Endothelial cell of umbilical vein (primary cell): Measurements from ENCODE around the gene CCNG2.

Experiments
- CTCF ChIP-seq, 2 donors: IDR thresholded peaks; 1 replicate in 1 of 2; 2 replicates in 1 of 2; pipeline ENCODE4 v1.5.1; 2011; ENCODE audit warnings: low read length in 2 of 2, mild to moderate bottlenecking in 2 of 2, moderate library complexity in 2 of 2, control low read depth in 1 of 2, inconsistent platforms in 1 of 2, low read depth in 1 of 2; ENCODE audit not compliant: insufficient read depth in 1 of 2; ENCODE audit errors: extremely low read depth in 1 of 2
- EZH2 ChIP-seq: IDR thresholded peaks from 2 replicates; pipeline ENCODE4 v1.6.1; 2012; ENCODE audit warnings: borderline replicate concordance, low read depth, mild to moderate bottlenecking, moderate library complexity, low read length, inconsistent platforms; ENCODE audit not compliant: severe bottlenecking
- FOS ChIP-seq: IDR thresholded peaks from 2 replicates; pipeline ENCODE4 v1.6.1; 2011; ENCODE audit warnings: mild to moderate bottlenecking, low read length, moderate library complexity, borderline replicate concordance; ENCODE audit not compliant: insufficient read depth
- GATA2 ChIP-seq: IDR thresholded peaks from 2 replicates; pipeline ENCODE4 v1.7.0; 2011; ENCODE audit warnings: low read depth, mild to moderate bottlenecking, moderate library complexity, mixed read lengths, low read length; ENCODE audit not compliant: insufficient read length, insufficient read depth
- MAX ChIP-seq: IDR thresholded peaks from 2 replicates; pipeline ENCODE4 v1.6.1; 2011; ENCODE audit not compliant: insufficient read depth, insufficient read length
- MYC ChIP-seq: IDR thresholded peaks from one replicate; pipeline ENCODE4 v1.6.1; 2011; ENCODE audit warnings: mild to moderate bottlenecking, low read depth, low read length
- POLR2A ChIP-seq: IDR thresholded peaks from 2 replicates; pipeline ENCODE4 v1.6.1; 2012; ENCODE audit warnings: low read depth, mild to moderate bottlenecking, control low read depth, low read length
- POLR2AphosphoS5 ChIP-seq: IDR thresholded peaks from 2 replicates; pipeline ENCODE4 v1.6.1; 2012; ENCODE audit warnings: low read depth, mild to moderate bottlenecking, control low read depth, low read length, moderate library complexity; ENCODE audit not compliant: insufficient read depth

GRCh38 chr4:77117721-77118120, 39.3 kb upstream of the CCNG2 start:
- TF ChIP-seq POLR2A (no peak), CTCF (IDR thresholded peaks at IDR 0.05; ENCODE audit: extremely low read depth in 1 of 2, insufficient read depth in 1 of 2, low read depth in 1 of 2, low read length in 2 of 2) (no peak), MYC (no peak), MAX (no peak), POLR2AphosphoS5 (no peak), FOS (no peak), EZH2 (no peak), GATA2 (no peak)
